SIG-M5 treated with dmso at 0.1 percent for 504 hours (cell line): ENCODE data around the gene CACYBP.
"Not testable (repeated sequence)": the region's sequence is repeated elsewhere in the genome, so short reads cannot be mapped to it uniquely, and the experiment has no call there.

Experiments used
- DNase-seq: peaks from one replicate; lab custom pipeline; 2025; ENCODE audit not compliant: unreplicated experiment; lab: John Stamatoyannopoulos, UW

CACYBP gene

DNA sequence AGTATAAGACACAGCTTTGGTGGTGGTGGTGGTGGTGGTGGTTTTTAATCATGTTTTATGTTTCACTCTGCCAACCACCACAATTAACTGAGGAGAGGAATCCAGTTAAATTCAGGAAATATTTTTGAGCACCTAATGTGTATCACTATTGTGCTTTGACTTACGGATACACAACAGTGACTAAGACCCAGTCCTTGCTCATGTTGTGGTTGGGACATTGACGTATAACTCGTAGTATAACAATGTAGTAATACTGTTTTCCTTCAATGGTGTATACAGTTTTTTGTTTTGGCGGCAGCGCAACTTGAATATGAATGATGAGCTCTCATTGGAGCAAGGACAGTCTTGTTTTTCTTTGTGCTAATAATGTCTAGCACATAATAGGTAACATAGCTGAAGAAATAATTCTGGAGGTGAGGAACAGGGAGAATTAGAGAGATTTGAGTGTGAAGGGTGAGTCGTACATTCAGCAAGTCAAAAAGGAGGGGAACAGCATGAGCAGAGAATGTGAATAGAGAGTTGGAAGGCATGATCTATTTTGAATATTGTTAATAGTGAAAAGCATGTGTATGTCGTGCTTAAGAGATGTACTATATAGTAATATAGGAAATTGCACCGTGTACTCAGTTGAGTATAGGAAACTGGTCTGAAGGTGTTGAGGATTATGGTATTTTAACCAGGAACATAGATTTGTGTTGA is 5.5 kb downstream of the CACYBP start:
- no peak for DNase-seq

DNA sequence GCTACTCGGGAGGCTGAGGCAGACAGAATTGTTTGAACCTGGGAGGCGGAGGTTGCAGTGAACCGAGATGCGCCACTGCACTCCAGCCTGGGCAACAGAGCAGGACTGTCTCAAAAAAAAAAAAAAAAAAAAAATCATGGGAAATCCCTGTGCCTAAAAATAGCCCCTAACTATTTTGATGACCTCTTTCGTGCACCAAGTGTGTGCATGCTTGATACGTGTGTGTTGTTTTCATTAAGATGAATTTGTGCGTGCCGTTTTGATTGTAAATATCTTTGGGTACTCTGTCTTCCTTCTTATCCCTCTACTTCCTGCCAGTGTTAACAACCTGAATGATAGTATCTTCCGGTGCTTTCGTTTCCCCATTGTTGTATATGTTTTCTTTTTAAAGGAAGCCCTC is 9.8 kb downstream of the CACYBP start:
- no peak for DNase-seq

DNA sequence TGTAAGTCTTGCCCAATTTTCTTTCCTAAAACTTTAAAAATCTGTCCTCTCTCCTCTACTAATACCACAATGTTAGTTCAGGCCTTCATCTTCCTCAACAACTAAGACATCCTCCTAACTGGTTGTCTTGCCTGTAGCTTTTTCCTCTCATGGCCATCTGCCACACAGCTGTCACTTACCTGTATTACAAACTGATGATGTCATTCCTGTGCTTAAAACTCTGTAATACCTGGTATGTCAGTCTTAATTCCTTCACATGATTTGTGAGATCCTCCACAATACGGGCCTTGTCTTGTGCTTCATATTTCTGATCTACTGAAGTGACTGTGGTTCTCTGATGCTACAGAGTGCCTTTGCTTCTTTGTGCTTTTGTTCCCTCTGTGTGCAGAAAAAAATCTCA is 13.7 kb downstream of the CACYBP start:
- DNase-seq = no peak

DNA sequence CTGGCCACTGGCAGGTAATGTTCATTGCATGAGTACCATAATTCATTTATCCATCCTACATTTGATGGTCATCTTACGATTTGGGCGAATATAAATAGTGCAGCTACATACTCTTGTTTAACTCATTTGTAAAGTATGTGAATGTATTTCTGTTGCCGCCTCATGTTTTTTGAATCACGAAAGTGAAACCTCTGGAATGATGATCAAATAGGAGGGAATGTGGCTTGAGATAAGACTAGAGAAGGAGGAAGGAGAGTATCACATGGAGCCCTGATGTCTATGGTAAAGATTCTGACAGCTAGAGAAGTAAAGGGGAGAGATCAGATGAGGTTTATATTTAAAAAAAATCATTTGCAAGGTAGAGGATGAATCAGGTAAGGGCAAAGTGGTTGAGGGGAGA is 15.5 kb downstream of the CACYBP start:
- DNase-seq = no peak

DNA sequence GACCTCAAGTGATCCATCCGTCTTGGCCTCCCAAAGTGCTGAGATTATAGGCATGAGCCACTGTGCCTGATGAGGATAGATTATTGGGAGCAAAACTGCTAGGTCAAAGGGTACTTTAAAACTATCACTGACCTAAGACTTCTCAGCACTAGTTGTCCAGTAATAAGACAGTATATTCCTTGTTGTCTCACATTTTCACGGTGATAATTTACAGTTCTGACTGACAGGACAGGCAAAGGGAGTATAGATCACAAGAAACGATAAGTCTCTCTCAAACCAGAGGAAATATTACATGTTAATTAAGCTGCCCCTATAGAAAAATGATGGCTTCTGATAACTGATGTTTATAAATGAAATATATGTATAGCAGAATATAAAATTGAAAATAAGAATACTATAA is 19.8 kb downstream of the CACYBP start:
- no peak for DNase-seq

DNA sequence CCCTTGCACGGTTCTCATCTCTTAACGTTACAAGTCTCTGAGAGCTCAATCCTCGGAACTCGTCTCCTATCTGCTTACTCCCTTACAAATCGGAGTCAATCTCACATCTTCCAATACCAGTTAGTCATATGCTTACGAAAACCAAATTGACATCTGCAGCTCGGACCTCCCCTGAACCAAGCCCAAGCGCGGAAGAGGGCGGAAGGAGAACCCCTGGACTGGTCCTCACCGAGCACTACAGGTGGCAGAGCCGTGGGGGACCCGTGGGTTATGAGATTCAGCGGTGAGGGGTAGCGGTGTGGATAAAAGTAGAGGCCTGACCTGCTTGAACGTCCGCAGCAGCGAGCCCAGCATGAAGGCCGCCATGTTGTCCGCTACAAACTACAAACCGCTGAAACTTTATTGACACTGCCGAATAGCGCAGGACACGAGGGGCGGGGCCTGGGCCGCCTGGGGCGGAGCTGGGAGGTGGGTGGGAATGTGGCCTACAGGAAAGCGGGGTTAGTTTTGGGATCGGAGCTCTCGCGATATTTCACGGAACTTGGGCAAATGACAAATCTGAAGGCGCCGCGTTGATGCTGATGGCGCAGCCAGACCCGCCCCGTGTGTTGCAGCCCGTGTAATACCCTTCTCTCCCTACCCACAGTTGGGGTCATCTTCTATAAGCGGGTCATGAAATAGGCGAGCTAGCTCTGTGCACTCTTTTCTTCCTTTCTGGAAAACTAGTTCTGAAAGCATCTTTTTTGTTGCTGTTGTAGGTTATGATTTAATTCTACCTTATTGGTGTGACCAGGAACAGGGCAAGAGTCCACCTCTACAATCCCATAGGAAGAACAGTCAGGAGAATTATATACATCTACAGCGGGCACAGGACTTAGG is 23.5 kb downstream of the CACYBP start, which contains the start of gene MRPS14:
Gene MRPS14, minus strand, starts transcription at position 383 of the 879 bp plus-strand sequence. Its CDS starts 17 bp downstream, at position 366.
- DNase-seq = peak; percentile 98

DNA sequence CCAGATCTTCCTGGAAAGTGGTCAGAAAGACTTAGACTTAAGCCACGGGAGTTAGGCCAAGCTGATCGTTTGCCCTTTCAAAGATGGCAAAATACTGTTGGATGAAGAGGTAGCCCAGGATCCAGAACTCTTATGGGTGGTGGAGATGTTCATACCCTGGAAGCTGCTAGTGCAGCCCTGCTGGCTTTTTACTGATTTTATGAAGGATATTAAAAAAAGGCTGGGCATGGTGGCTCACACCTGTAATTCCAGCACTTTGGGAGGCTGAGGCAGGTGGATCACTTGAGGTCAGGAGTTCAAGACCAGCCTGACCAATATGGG is 24.1 kb downstream of the CACYBP start:
- DNase-seq = not testable (repeated sequence)

DNA sequence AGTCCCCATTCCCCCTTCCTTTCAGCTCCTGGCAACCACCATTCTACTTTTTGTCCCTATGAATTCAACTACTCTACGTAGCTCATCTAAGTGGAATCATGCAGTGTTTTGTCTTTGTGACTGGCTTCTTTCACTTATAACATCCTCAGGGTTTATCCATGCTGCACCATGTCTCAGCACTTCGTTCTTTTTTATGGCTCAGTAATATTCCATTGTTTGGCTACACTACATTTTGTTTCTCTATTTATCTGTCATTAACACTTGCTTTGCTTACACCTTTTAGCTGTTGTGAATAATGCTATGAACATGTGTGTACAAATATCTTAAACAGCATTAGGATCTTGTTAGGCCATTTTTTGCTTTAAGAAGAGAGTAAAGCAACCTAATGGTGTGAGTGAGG is 25.0 kb downstream of the CACYBP start:
- DNase-seq = no peak

DNA sequence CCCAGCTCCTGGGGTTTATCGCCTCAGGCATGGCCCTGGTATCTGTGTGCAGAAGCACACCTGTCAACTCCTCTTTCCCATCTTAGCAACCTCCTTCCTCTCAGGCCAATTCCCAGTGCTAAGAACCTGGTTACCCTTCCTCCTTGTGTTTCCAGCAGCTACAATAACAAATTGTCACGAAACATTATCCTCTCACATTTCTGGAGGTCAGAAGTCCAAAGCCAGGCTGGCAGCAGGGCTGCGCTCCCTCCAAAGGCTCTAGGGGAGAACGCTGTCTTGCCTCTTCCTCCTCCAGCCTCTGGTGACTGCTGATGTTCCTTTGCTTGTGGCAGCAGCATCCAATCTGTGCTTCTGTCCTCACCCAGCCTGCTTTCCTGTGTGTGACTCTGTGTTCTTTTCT is 34.2 kb downstream of the CACYBP start:
- DNase-seq = no peak

DNA sequence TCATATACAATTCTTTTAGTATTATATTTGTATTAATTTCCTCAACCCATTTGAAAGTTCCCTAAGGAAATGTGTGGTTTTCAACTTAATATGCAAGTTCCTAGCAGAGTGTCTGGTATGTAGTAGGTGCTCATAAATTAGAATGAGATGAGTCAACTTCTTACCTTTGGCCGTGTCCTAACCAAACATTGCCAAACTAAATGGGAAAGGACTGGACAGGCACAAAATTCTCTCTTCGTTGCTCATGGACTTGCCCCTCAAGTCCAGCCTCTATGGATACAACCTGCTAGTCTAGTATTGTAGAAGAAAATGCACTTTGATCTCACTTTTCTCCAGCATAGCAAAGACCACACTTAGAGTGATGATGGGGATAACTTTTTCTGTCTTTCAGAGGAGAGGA is 35.0 kb downstream of the CACYBP start:
- DNase-seq = no peak

DNA sequence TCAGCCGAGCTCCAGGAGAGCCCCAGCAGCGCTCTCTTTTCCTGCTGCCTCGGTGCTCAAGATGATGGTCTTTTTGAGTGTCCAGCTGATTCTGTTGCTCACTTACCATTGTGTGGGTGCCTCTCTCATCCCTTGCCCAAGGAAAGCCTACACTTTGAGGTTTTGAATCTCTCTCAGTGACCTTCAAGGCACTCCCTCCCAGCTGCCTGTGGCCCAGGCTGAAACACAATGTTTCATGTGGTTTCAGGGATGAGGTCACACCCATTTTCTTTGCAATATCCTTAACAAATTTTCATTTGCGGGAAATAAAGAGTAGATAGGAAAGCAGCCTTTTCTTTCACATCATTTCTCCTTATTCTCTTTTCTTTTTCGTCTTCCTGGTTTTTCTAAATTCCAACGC is 36.1 kb downstream of the CACYBP start:
- DNase-seq = no peak

DNA sequence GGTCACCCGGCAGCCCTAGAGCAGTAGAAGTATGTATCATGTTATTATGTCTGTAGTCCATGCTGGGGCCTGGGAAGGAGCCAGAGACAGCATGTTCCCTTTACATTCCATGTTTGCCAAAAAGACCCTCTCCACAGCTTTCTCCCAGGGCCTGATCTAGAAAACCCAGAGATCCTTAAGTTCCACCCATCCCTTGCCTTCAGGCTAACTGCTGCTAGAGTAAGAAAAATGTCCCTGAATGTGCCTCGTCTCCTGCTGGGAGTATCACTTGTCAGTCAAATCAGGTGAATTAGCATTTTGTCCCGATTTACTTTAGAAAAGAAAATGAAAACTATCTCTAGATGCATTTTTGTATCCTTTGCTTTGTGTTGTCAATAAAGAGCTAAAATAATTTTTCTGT is 36.7 kb downstream of the CACYBP start:
- DNase-seq = no peak

DNA sequence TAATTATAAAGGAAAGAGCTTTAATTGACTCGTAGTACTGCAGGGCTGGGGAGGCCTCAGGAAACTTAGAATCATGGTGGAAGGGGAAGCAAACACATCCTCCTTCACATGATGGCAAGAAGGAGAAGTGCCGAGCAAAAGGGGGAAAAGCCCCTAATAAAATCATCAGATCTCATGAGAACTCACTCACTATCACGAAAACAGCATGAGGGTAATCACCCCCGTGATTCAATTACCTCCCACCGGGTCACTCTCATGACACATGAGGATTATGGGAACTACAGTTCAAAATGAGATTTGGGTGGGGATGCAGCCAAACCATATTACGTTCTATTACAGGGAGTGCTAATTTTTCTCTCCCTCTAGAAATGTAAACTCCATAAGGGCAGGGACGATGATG is 37.7 kb downstream of the CACYBP start:
- DNase-seq = no peak

DNA sequence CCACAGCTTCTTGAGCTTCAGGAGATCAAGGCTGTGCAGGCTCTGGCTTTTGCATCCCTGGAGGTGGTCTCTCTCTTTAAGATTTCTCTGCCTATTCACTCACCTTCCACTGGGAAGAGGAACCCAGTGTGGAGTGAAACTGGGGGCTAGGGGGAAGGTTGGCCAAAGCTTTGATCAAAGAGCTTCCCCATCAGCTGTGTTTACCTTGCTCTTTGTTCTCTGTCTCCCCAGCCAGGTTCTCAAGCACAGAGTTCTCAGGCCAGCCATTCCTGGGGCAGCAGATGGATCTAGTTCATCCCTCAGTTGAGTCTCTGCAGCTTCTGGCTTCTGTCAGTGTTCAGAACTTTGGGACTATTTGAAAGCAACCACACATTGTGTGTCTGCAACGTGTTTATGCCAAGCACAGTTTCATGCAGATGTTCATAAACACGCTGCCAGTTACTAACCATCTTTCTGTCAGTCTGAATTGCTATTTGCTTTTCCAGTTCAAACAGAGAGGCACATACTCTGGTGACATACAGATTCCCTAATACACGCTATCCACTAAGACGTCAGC is 40.7 kb downstream of the CACYBP start:
- DNase-seq = no peak

DNA sequence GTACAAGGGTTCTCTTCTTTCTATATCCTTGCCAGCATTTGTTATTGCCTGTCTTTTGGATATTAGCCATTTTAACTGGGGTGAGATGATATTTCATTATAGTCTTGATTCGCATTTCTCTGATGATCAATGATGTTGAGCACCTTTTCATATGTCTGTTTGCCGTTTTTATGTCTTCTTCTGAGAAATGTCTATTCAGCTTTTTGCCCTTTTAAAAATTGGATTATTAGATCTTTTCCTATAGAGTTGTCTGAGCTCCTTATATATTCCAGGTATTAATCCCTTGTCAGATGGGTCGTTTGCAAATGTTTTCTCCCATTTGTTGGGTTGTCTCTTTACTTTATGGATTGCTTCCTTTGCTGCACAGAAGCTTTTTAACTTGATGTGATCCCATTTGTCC is 42.9 kb downstream of the CACYBP start:
- DNase-seq = no peak

DNA sequence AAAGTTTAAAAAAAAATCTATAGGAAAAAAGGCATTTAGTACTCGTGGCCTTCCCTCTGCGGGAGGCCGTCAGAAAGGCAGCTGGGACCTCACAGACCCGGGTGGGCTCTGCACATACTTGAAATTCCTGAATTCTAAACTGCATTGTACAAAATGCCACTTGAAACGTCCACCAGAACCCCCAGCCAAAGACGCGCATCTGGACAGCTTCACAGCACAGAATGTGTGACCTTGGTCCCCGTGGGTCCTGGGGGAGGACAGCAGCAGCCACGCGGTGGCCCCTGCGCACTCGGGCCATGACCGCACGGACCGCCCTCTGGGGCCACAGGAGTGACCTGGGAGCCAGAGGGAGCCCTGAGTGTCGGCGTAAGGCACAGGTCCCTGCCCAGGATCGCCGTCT is 44.1 kb downstream of the CACYBP start:
- no peak for DNase-seq

DNA sequence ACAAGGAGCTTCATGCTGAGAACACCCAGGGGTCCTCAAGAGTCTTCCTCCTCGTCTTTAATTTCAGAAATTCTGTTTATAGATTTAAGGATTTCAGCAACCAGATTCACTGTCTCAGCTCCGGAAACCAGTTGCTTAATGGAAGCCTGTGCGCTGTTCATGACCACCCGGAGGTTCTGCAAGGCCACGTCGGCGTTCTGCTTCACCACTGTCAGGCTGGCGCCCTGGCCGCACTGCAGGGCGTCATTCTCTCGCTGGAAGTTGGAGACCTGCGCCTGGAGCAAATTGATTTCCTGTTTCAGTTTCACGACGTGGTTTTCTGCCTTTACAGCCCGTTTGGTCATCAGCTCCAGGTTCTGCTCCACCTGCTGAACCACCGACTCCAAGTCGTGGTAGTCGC is 44.8 kb downstream of the CACYBP start:
- not testable (repeated sequence) for DNase-seq

DNA sequence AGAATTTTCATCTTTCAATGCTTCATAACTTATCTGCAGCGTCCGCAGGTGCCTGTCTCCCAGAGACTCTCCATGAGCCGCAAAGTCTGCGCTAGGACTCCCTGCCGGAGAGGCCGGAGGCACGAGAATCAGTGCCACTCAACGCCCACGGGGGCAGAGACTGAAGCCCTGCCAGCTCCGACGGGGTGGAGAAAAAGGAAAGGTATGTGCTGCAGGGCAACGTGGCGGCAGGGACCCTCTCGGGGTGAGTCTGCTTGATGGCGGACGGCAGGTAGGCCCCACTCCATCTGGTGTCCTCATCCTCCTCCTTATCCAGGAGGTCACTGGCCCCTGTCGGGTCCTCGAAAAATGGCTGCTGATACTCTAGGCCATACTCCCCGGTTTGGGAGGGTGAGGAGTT is 45.4 kb downstream of the CACYBP start:
- DNase-seq = no peak

DNA sequence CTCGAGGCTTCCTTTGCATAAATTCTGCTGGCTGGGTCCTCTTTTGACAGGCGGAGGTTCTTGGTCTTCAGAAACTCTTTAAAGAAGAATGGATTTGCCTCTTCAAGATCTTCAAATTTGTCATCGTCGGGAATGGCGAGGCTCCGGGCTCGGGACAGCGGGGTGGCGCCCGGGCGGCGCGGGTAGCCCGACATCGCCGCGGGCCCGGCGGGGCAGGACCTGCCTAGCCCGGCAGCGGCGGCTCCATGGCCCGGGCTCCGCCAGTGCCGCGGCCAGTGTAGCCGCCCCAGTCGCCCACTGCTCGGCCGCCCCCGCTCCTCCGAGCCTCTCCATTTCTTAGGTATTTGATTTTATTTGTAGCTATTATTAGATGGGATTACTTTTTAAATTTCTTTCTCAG is 45.8 kb downstream of the CACYBP start:
- DNase-seq = no peak

DNA sequence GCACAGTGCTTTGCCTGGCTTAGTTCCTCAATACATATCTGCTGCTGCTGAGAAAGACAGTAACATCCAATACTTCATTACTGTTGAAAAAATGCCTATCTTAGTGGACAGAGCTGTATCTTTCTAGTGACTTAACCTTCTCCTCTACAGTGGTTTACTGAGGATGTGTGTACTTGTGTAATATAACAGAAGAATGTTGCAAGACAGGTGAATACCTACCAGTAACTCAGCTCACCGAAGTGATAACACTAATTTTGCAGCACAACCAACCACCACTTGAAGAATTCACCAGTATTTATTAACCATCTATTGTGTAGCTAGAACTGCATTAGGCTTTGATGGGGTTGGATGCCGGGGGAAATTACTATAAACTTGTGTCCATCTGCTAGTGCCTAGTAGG is 51.2 kb downstream of the CACYBP start:
- no peak for DNase-seq

DNA sequence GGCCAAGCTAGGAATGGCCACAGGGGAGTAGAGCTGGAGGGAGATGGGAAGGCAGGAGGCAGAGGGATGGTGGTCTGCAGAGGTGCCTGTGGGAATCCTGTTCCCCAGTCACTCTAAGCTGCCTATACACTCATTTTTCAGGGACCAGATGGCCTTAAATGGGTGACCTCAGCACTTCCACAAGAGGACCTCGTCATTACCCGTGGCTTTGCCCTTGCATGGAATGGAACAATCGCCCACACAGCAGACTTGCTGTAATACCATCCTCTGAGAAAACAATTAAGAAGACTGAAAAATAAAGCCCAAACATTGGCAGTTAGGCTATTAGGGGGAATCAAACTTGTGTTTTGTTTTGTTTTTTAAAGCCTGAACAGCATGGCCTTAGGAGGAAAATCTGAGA is 55.0 kb downstream of the CACYBP start:
- no peak for DNase-seq
